HepG2 (cell line): ENCODE data around the gene SHQ1. TPM values are rescaled to one million over a fixed set of nuclear protein-coding genes. Genes with fewer than 3 reads are reported as not detected.

Source experiments
- ATAC-seq: fragments of 200-7000 bp; cut with Tn5 transposase; 3 replicates; pipeline ENCODE4 v1.9.1; 2020; ENCODE audit warnings: mild to moderate bottlenecking, moderate library complexity
- BruUV-seq: library from RNA; stranded (reverse); fragments of 400-500 nt; replicated peaks from 2 replicates; lab custom pipeline; 2021; lab: Mats Ljungman, UMichigan
- CTCF ChIA-PET: fragments of 300-600 bp; formaldehyde crosslinking; extraction: SDS; loops from one replicate; lab custom pipeline; 2021; ENCODE audit warnings: low total read pairs, inconsistent platforms, low intra/inter-chr PET ratio; lab: Yijun Ruan, JAX
- POLR2A ChIA-PET: fragments of 350-600 bp; sonication (Branson Sonifier 250); formaldehyde crosslinking; loops from one replicate; lab custom pipeline; 2020; ENCODE audit warnings: antibody characterized with exemption, inconsistent platforms; lab: Yijun Ruan, JAX
- DNase-seq: peaks from one replicate; pipeline ENCODE4 v3.0.0-alpha.2; 2015; ENCODE audit warnings: low spot score
- FAIRE-seq: peaks from 3 replicates; lab custom pipeline; 2011; peaks lifted over from hg19 to GRCh38; lab: Jason Lieb, UNC
- H2AFZ ChIP-seq: one replicate; pipeline ENCODE4 v1.6.1; 2011; ENCODE audit warnings: low read length, inconsistent platforms
- H3K27ac ChIP-seq: fragments of 300-600 bp; 3 replicates; pipeline ENCODE4 v1.8.0; 2011; ENCODE audit warnings: mixed run types, mild to moderate bottlenecking, mixed read lengths, low read length, inconsistent platforms; ENCODE audit not compliant: insufficient read depth; ENCODE audit errors: extremely low read length
- H3K27me3 ChIP-seq, 2 experiments: fragments of 200-600 bp in 1 of 2; 2 replicates in 1 of 2; 3 replicates in 1 of 2; pipeline versions ENCODE4 v1.6.0 to v1.8.0; 2011; ENCODE audit warnings: low read length in 2 of 2, mild to moderate bottlenecking in 2 of 2, moderate library complexity in 2 of 2, inconsistent platforms in 1 of 2; ENCODE audit not compliant: insufficient read depth in 2 of 2, control insufficient read depth in 1 of 2
- H3K36me3 ChIP-seq, 2 experiments: fragments of 200-600 bp in 1 of 2; replicated peaks in 1 of 2; 2 replicates in 1 of 2; 3 replicates in 1 of 2; pipeline versions ENCODE4 v1.5.1 to v1.8.0; 2011; ENCODE audit warnings: low read length in 2 of 2, inconsistent platforms in 1 of 2; ENCODE audit not compliant: insufficient read depth in 2 of 2, control insufficient read depth in 1 of 2
- H3K4me1 ChIP-seq: 2 replicates; pipeline ENCODE4 v1.5.1; 2012; ENCODE audit warnings: low read length, inconsistent platforms; ENCODE audit not compliant: insufficient read depth
- H3K4me2 ChIP-seq: 2 replicates; pipeline ENCODE4 v1.6.0; 2011; ENCODE audit warnings: low read depth, low read length, inconsistent platforms
- H3K4me3 ChIP-seq, 3 experiments: fragments of 200-600 bp in 1 of 3; sonication (generic), shearing (Covaris generic) in 1 of 3; replicated peaks in 1 of 3; 2 replicates each; pipeline ENCODE4 v1.5.1; 2011 to 2016; ENCODE audit warnings: low read length in 3 of 3, inconsistent platforms in 2 of 3, low read depth in 2 of 3, mild to moderate bottlenecking in 2 of 3, control low read depth in 1 of 3, mixed read lengths in 1 of 3; ENCODE audit not compliant: insufficient read depth in 1 of 3
- H3K79me2 ChIP-seq: one replicate; pipeline ENCODE4 v1.6.1; 2011; ENCODE audit warnings: low read length, inconsistent platforms; ENCODE audit not compliant: insufficient read depth
- H3K9ac ChIP-seq: 2 replicates; pipeline ENCODE4 v1.6.0; 2011; ENCODE audit warnings: mild to moderate bottlenecking, low read depth, low read length, inconsistent platforms; ENCODE audit not compliant: insufficient read depth
- H3K9me3 ChIP-seq: 2 replicates; pipeline ENCODE4 v1.5.1; 2012; ENCODE audit warnings: mild to moderate bottlenecking, low read length
- H4K20me1 ChIP-seq: 2 replicates; pipeline ENCODE4 v1.6.0; 2011; ENCODE audit warnings: inconsistent platforms, mild to moderate bottlenecking, low read length, moderate library complexity; ENCODE audit not compliant: insufficient read depth
- ATF5 ChIP-seq: sonication (generic); formaldehyde crosslinking; IDR thresholded peaks from 2 replicates; pipeline ENCODE4 v1.4.0; 2020; ENCODE audit warnings: mild to moderate bottlenecking, low read depth, missing genetic modification reagents
- HINFP ChIP-seq: sonication (generic); formaldehyde crosslinking; IDR thresholded peaks from 2 replicates; pipeline ENCODE4 v1.4.0; 2020; ENCODE audit warnings: low read depth, mild to moderate bottlenecking, missing genetic modification reagents
- HMGXB4 ChIP-seq, 2 experiments: sonication (generic) in 1 of 2; formaldehyde crosslinking in 1 of 2; IDR thresholded peaks; 2 replicates each; pipeline versions ENCODE4 v1.4.0 to v1.6.1; 2018 to 2020; ENCODE audit warnings: missing genetic modification reagents in 2 of 2, borderline replicate concordance in 1 of 2, low read depth in 1 of 2, mild to moderate bottlenecking in 1 of 2, missing biosample characterization in 1 of 2
- JUND ChIP-seq: sonication (generic); formaldehyde crosslinking; IDR thresholded peaks from 2 replicates; pipeline ENCODE4 v1.8.0; 2022; ENCODE audit warnings: mild to moderate bottlenecking, missing genetic modification reagents
- TEAD2 ChIP-seq: sonication (generic); formaldehyde crosslinking; IDR thresholded peaks from 2 replicates; pipeline ENCODE4 v1.9.0; 2021; ENCODE audit warnings: missing genetic modification reagents
- ZNF205 ChIP-seq: IDR thresholded peaks from 2 replicates; pipeline ENCODE4 v1.6.1; 2018; ENCODE audit warnings: missing biosample characterization, missing genetic modification reagents
- ZNF331 ChIP-seq: sonication (generic); formaldehyde crosslinking; IDR thresholded peaks from 2 replicates; pipeline ENCODE4 v1.4.0; 2020; ENCODE audit warnings: missing genetic modification reagents
- ZNF615 ChIP-seq: sonication (generic); formaldehyde crosslinking; IDR thresholded peaks from 2 replicates; pipeline ENCODE4 v1.5.0; 2020; ENCODE audit warnings: mild to moderate bottlenecking, missing genetic modification reagents, borderline replicate concordance
- WGBS: methylation state at CpG from one replicate; pipeline ENCODE4 v1.1.6; 2017; ENCODE audit warnings: low lambda C conversion rate; 5-methylcytosine and 5-hydroxymethylcytosine counted together
- in situ Hi-C: cut with HindIII; loops from 2 replicates; pipeline ENCODE4 v1.10.0; 2017; ENCODE audit warnings: low pct_unique_long_range_greater_than_20kb; ENCODE audit not compliant: extremely low pct_ligation_motif_present
- intact Hi-C: fragments of 100-400 bp; cut with micrococcal nuclease; formaldehyde crosslinking; loops from one replicate; pipeline ENCODE4 v1.10.0; 2022; ENCODE audit not compliant: unreplicated experiment
- polyA plus RNA-seq, 8 experiments: library from polyadenylated mRNA; depleted of rRNA in 3 of 8; stranded (reverse) in 7 of 8; unstranded in 1 of 8; fragments of >200 nt; fragmentation: Illumina TruSeq in 4 of 8; extraction: Trizol in 4 of 8; gene quantifications; 2 replicates each; pipeline versions ENCODE4 v1.2.1 to v1.2.3, GENCODE V29; 2011 to 2016; ENCODE audit warnings: low read depth in 4 of 8, missing spikeins in 1 of 8, mixed read lengths in 1 of 8; ENCODE audit not compliant: insufficient read depth in 1 of 8
- total RNA-seq, 5 experiments: library from RNA; depleted of rRNA; stranded (reverse); fragments of >200 nt; fragmentation: Illumina TruSeq; extraction: Trizol; gene quantifications; 2 replicates each; pipeline ENCODE4 v1.2.3, GENCODE V29; 2016; ENCODE audit warnings: low read depth in 1 of 5
- TF ChIP-seq, protein P1 (sequence below): sonication (generic); formaldehyde crosslinking; IDR thresholded peaks from 2 replicates; pipeline ENCODE4 v1.4.0; 2020; ENCODE audit warnings: missing genetic modification reagents, borderline replicate concordance

Gene SHQ1
- total and polyA plus RNA-seq, 2 of the 13 experiments (the other 11 are each of a cell fraction or from before 2014, with no cell fraction given), result 5.5 to 20.3 TPM

DNA sequence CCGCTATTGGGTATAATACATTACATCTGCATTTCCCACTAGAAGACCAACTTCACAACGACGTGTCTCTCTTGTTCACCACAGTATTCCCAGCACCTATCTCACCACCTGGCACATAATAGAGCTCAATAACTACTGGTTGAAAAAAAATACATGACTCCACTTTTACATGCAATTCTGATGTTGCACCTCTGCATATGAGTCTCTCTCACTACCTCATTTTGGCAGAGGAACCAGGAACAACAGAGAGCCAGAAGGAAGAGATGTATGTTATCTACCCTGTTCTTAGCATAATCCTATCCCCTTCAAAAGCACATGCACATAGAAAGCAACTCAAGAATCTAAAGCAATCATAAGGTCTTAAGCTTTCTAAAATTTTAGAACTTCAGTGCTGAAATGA, 61.6 kb downstream of the SHQ1 start:
- in situ Hi-C loops, result no loop called here

More for the DNA sequence above, 61.6 kb downstream of the SHQ1 start:
- no peak overlapping the region for H3K9ac ChIP-seq
- no TSS peak for BruUV-seq
- no peak overlapping the region for H3K27ac ChIP-seq
- H3K27me3 ChIP-seq, result no peaks in the 10 kb centered on the region
- POLR2A ChIA-PET, result no interaction called here
- H3K4me2 ChIP-seq, result no peak overlapping the region
- CTCF ChIA-PET, result no interaction called here
- H4K20me1 ChIP-seq, result no peaks in the 10 kb centered on the region
- peaks cover 0 to 7% of the 10 kb centered on the region in 2 experiments; a peak in 3 of 5 replicates for H3K36me3 ChIP-seq
- H3K4me1 ChIP-seq, result no peaks in the 10 kb centered on the region
- no peak overlapping the region for H3K4me3 ChIP-seq
- H3K9me3 ChIP-seq, result no peaks in the 10 kb centered on the region
- DNase-seq, result no peak
- FAIRE-seq, result no peak
- H2AFZ ChIP-seq, result no peak overlapping the region
- TF ChIP-seq ZNF615 (no peak), JUND (CRISPR knock-in tag) (no peak), ZNF331 (CRISPR knock-in tag) (no peak), ATF5 (CRISPR knock-in tag) (no peak), HINFP (CRISPR knock-in tag) (no peak), HMGXB4 (CRISPR knock-in tag; IDR thresholded peaks at IDR 0.05; ENCODE audit: borderline replicate concordance in 1 of 2, low read depth in 1 of 2) (no peak), ZNF205 (CRISPR knock-in tag) (no peak), TEAD2 (CRISPR knock-in tag) (no peak)
- TF ChIP-seq, protein P1, sequence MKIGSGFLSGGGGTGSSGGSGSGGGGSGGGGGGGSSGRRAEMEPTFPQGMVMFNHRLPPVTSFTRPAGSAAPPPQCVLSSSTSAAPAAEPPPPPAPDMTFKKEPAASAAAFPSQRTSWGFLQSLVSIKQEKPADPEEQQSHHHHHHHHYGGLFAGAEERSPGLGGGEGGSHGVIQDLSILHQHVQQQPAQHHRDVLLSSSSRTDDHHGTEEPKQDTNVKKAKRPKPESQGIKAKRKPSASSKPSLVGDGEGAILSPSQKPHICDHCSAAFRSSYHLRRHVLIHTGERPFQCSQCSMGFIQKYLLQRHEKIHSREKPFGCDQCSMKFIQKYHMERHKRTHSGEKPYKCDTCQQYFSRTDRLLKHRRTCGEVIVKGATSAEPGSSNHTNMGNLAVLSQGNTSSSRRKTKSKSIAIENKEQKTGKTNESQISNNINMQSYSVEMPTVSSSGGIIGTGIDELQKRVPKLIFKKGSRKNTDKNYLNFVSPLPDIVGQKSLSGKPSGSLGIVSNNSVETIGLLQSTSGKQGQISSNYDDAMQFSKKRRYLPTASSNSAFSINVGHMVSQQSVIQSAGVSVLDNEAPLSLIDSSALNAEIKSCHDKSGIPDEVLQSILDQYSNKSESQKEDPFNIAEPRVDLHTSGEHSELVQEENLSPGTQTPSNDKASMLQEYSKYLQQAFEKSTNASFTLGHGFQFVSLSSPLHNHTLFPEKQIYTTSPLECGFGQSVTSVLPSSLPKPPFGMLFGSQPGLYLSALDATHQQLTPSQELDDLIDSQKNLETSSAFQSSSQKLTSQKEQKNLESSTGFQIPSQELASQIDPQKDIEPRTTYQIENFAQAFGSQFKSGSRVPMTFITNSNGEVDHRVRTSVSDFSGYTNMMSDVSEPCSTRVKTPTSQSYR (CRISPR knock-in tag), result no peak
- WGBS, result 95% methylated on average over 3 of the region's 3 CpGs
- H3K79me2 ChIP-seq, result no peaks in the 10 kb centered on the region
- no peak for ATAC-seq
- intact Hi-C loops, result no loop called here
